SU-DHL-6 (cell line): Measurements from ENCODE around the gene LCK.
A peak's percentile ranks its signal among the peaks of the same experiment; 100 is the strongest.

Experiments used
- H2AFZ ChIP-seq: fragments of 200-600 bp; sonication (generic); 2 replicates; pipeline ENCODE4 v1.6.1; 2014; ENCODE audit warnings: low read depth, mild to moderate bottlenecking, moderate library complexity, mixed read lengths, antibody characterized with exemption, low read length; ENCODE audit not compliant: severe bottlenecking
- H3F3A ChIP-seq: fragments of 200-600 bp; shearing (Covaris generic); 2 replicates; pipeline ENCODE4 v1.6.0; 2016; ENCODE audit warnings: antibody characterized with exemption, mild to moderate bottlenecking; ENCODE audit not compliant: insufficient read depth
- H3K27ac ChIP-seq: fragments of 200-600 bp; sonication (generic); 2 replicates; pipeline ENCODE4 v1.5.1; 2016; ENCODE audit warnings: low read depth, mild to moderate bottlenecking, low read length, moderate library complexity, mixed read lengths
- H3K27me3 ChIP-seq: fragments of 200-600 bp; sonication (generic), shearing (Covaris generic); 2 replicates; pipeline ENCODE4 v1.6.0; 2014; ENCODE audit warnings: mild to moderate bottlenecking, low read length
- H3K36me3 ChIP-seq: fragments of 200-600 bp; sonication (generic); 2 replicates; pipeline ENCODE4 v1.6.1; 2014; ENCODE audit warnings: mild to moderate bottlenecking, low read length, mixed read lengths
- H3K4me2 ChIP-seq: fragments of 300-600, 200-600 bp; shearing (Covaris generic), sonication (generic); 2 replicates; pipeline ENCODE4 v1.6.0; 2014; ENCODE audit warnings: low read length, low read depth, mild to moderate bottlenecking; ENCODE audit not compliant: poor library complexity, severe bottlenecking
- H3K4me3 ChIP-seq: fragments of 200-600 bp; sonication (generic); 2 replicates; pipeline ENCODE4 v1.5.1; 2014; ENCODE audit warnings: antibody characterized with exemption, low read length, mild to moderate bottlenecking, mixed read lengths; ENCODE audit not compliant: insufficient read depth, poor library complexity, severe bottlenecking
- H3K79me2 ChIP-seq: fragments of 200-600 bp; sonication (generic); 2 replicates; pipeline ENCODE4 v1.6.1; 2014; ENCODE audit warnings: mild to moderate bottlenecking, low read length, moderate library complexity; ENCODE audit not compliant: insufficient read depth
- H3K9ac ChIP-seq: fragments of 200-600 bp; sonication (generic); 2 replicates; pipeline ENCODE4 v1.7.0; 2014; ENCODE audit warnings: mild to moderate bottlenecking, low read length
- H3K9me2 ChIP-seq: fragments of 200-600 bp; sonication (generic); replicated peaks from 2 replicates; pipeline ENCODE4 v1.6.1; 2014; ENCODE audit warnings: low read length; ENCODE audit not compliant: insufficient read depth
- H3K9me3 ChIP-seq: fragments of 200-600 bp; sonication (generic); 2 replicates; pipeline ENCODE4 v1.6.1; 2014; ENCODE audit warnings: low read length, mixed read lengths; ENCODE audit not compliant: insufficient read depth
- H4K20me1 ChIP-seq: fragments of 200-600 bp; sonication (generic); 2 replicates; pipeline ENCODE4 v1.6.1; 2014; ENCODE audit warnings: low read depth, mild to moderate bottlenecking, antibody characterized with exemption, low read length, moderate library complexity, mixed read lengths
- EZH2phosphoT487 ChIP-seq: fragments of 200-600 bp; sonication (generic), shearing (Covaris generic); conservative IDR thresholded peaks from 2 replicates; pipeline ENCODE4 v1.6.1; 2018; ENCODE audit warnings: mild to moderate bottlenecking, antibody characterized with exemption, low read length, moderate library complexity, mixed read lengths
- TF ChIP-seq, protein P1 (sequence below): fragments of 200-600 bp; sonication (generic); IDR thresholded peaks from one replicate; pipeline ENCODE4 v1.5.1; 2017; ENCODE audit warnings: antibody characterized with exemption, mild to moderate bottlenecking, low read length, moderate library complexity; ENCODE audit not compliant: insufficient read depth, poor library complexity, severe bottlenecking

The LCK gene

DNA sequence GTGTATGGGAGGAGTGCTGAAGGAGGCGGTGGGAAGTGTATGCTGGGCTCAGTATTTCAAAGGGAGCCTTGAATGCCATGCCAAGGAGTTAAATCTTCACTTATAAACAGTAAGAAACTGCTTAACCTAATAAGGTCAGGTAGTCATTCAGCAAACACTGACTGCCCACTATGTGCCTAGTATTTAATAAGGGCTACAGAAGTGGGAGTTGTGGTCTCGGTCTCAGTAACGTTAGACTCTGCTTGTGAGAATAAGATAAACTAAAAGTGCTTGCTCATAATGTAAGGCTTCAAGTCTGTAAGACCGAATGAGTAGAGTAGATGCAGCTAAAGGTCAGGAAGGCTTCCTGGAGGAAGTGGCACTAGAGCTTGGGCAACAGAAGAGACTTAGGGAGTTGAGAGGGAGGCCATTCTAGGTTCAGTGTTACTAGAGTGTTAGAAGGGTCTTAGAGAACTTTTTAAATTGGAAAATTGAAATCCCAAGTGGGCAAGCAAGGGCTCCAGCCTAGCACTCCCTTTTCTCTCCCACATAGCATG, 78.9 kb downstream of the LCK start:
- TF ChIP-seq, protein P1, sequence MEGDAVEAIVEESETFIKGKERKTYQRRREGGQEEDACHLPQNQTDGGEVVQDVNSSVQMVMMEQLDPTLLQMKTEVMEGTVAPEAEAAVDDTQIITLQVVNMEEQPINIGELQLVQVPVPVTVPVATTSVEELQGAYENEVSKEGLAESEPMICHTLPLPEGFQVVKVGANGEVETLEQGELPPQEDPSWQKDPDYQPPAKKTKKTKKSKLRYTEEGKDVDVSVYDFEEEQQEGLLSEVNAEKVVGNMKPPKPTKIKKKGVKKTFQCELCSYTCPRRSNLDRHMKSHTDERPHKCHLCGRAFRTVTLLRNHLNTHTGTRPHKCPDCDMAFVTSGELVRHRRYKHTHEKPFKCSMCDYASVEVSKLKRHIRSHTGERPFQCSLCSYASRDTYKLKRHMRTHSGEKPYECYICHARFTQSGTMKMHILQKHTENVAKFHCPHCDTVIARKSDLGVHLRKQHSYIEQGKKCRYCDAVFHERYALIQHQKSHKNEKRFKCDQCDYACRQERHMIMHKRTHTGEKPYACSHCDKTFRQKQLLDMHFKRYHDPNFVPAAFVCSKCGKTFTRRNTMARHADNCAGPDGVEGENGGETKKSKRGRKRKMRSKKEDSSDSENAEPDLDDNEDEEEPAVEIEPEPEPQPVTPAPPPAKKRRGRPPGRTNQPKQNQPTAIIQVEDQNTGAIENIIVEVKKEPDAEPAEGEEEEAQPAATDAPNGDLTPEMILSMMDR, result no peak
- TF ChIP-seq EZH2phosphoT487, result no peak
- H3K36me3 ChIP-seq, result peaks cover 8% of the 10 kb centered on the region
- H3K9ac ChIP-seq, result no peak overlapping the region
- H3K79me2 ChIP-seq, result peaks cover 5% of the 10 kb centered on the region; the same call in 1 of the 2 replicates
- no peaks in the 10 kb centered on the region for H3K9me3 ChIP-seq
- no peaks in the 10 kb centered on the region for H4K20me1 ChIP-seq
- no peak overlapping the region for H3K4me3 ChIP-seq
- no peak overlapping the region for H3K27ac ChIP-seq
- H3K4me2 ChIP-seq, result no peak overlapping the region
- H2AFZ ChIP-seq, result no peak overlapping the region
- no peaks in the 10 kb centered on the region for H3K9me2 ChIP-seq
- peaks cover 47% of the 10 kb centered on the region for H3F3A ChIP-seq
- no peaks in the 10 kb centered on the region for H3K27me3 ChIP-seq

DNA sequence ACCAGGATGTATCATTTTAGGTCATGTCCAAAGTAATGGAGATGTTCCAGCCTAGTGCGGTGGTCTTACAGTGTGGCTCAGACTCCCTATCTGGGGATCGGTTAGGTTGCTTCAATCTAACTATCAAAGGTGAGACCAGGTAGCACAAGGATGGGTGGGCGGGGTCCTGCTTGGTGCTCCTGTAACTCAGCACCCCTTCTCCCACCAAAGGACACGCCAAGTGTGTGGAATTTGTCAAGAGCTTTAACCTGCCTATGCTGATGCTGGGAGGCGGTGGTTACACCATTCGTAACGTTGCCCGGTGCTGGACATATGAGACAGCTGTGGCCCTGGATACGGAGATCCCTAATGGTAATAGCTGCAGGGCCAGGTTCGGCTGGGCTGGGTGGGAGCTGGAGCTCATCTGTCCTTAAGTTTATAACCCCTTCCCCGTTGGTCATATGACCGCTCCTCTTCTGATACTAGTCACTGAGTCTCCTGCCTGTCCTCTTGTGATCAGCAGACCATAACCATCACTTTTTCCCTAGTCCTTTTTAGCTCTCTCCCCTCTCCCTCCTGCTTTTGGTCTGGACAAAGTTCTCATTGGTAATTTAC, 79.6 kb downstream of the LCK start:
- no peak for TF ChIP-seq EZH2phosphoT487
- TF ChIP-seq, protein P1, result no peak
- Histone ChIP-seq H3K9me3 (no peaks in the 10 kb centered on the region), H3K36me3 (peaks cover 2% of the 10 kb centered on the region), H3K79me2 (peaks cover 10% of the 10 kb centered on the region; the same call in 1 of the 2 replicates), H3K4me2 (no peak overlapping the region), H3K9me2 (no peaks in the 10 kb centered on the region), H2AFZ (no peak overlapping the region), H3F3A (peaks cover 43% of the 10 kb centered on the region), H3K9ac (no peak overlapping the region), H3K4me3 (no peak overlapping the region), H4K20me1 (no peaks in the 10 kb centered on the region), H3K27ac (no peak overlapping the region), H3K27me3 (no peaks in the 10 kb centered on the region)

DNA sequence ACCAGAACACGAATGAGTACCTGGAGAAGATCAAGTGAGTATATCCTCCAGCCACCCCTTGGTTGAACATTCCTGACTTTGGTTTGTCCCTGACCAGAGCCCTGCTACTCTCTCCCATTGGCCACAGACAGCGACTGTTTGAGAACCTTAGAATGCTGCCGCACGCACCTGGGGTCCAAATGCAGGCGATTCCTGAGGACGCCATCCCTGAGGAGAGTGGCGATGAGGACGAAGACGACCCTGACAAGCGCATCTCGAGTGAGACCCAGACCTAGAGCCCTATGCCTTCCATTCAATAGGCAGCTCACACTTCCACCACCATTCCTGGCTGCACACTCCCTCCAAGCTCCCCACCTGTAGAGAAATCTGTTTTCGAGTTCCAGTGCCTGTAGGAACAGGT, 80.5 kb downstream of the LCK start:
- Histone ChIP-seq H3K36me3 (peaks cover 2% of the 10 kb centered on the region), H3K27me3 (no peaks in the 10 kb centered on the region), H3F3A (peaks cover 43% of the 10 kb centered on the region), H2AFZ (no peak overlapping the region), H3K79me2 (peaks cover 10% of the 10 kb centered on the region; the same call in 1 of the 2 replicates), H3K9me2 (no peaks in the 10 kb centered on the region), H3K9ac (no peak overlapping the region), H3K4me2 (no peak overlapping the region), H4K20me1 (no peaks in the 10 kb centered on the region), H3K4me3 (no peak overlapping the region), H3K27ac (peak overlapping the region; percentile 68; the same call in 1 of the 2 replicates), H3K9me3 (no peaks in the 10 kb centered on the region)
- TF ChIP-seq, protein P1, result no peak
- no peak for TF ChIP-seq EZH2phosphoT487
